Measurements from ENCODE around the gene NIPA2. TPM values are rescaled to one million over a fixed set of nuclear protein-coding genes. Genes with fewer than 3 reads are reported as not detected.
A peak's percentile ranks its signal among the peaks of the same experiment; 100 is the strongest.

NIPA2 gene
- total and polyA plus RNA-seq, 2 of the 13 experiments (the other 11 are each of a cell fraction or from before 2014, with no cell fraction given): 29.0 to 56.2 TPM

- intact Hi-C loops (cut with micrococcal nuclease; ENCODE audit: unreplicated experiment) (no loop called here), in situ Hi-C loops (cut with HindIII; ENCODE audit: extremely low pct_ligation_motif_present, low pct_unique_long_range_greater_than_20kb) (no loop called here)
- H3K27ac ChIP-seq (ENCODE audit: extremely low read length, insufficient read depth, low read length): no peak overlapping the region
- H3K9ac ChIP-seq (ENCODE audit: insufficient read depth, low read depth, low read length): no peak overlapping the region
- no peak for FAIRE-seq
- no peak for TF ChIP-seq NAIF1 (CRISPR knock-in tag; IDR thresholded peaks at IDR 0.05; ENCODE audit: borderline replicate concordance)
- H3K9me3 ChIP-seq (ENCODE audit: low read length): no peaks in the 10 kb centered on the region
- H3K4me1 ChIP-seq (ENCODE audit: insufficient read depth, low read length): peaks cover 47% of the 10 kb centered on the region
- no peaks in the 10 kb centered on the region for H3K27me3 ChIP-seq (ENCODE audit: control insufficient read depth in 1 of 2, insufficient read depth in 2 of 2, low read length in 2 of 2)
- H4K20me1 ChIP-seq (ENCODE audit: insufficient read depth, low read length): no peaks in the 10 kb centered on the region; the same call in 1 of the 2 replicates
- CTCF ChIA-PET (ENCODE audit: low intra/inter-chr PET ratio, low total read pairs): no interaction called here
- no peak for DNase-seq (ENCODE audit: low spot score)
- no peak overlapping the region for H2AFZ ChIP-seq (ENCODE audit: low read length)
- TSS peak; percentile 16 for BruUV-seq (replicated peaks)
- peaks cover 57% of the 10 kb centered on the region for H3K79me2 ChIP-seq (ENCODE audit: insufficient read depth, low read length)
- H3K4me2 ChIP-seq (ENCODE audit: low read depth, low read length): no peak overlapping the region
- no peak overlapping the region for H3K4me3 ChIP-seq (replicated peaks in 1 of 3; ENCODE audit: insufficient read depth in 1 of 3, low read depth in 2 of 3, low read length in 3 of 3)
- peaks cover 6 to 36% of the 10 kb centered on the region in 2 experiments; a peak in 4 of 5 replicates for H3K36me3 ChIP-seq (replicated peaks in 1 of 2; ENCODE audit: control insufficient read depth in 1 of 2, insufficient read depth in 2 of 2, low read length in 2 of 2)
- ATAC-seq: no peak
- POLR2A ChIA-PET: interaction anchor here (0.5 kb wide), 1 partner anchor 13 kb away, joined by 3 read pairs; no protein-coding TSS in a partner anchor
- 98% methylated on average over 6 of the region's 6 CpGs for WGBS (ENCODE audit: low lambda C conversion rate)
Measured at GRCh38 chr15:22846073-22846472, 7.6 kb downstream of the NIPA2 start.

GRCh38 chr15:22850055-22850454 is 11.6 kb downstream of the NIPA2 start:
- ChIA-PET POLR2A (no interaction called here), CTCF (ENCODE audit: low intra/inter-chr PET ratio, low total read pairs) (no interaction called here)
- FAIRE-seq: no peak
- intact Hi-C loops (cut with micrococcal nuclease; ENCODE audit: unreplicated experiment): no loop called here
- in situ Hi-C loops (cut with HindIII; ENCODE audit: extremely low pct_ligation_motif_present, low pct_unique_long_range_greater_than_20kb): no loop called here
- Histone ChIP-seq H3K36me3 (replicated peaks in 1 of 2; ENCODE audit: control insufficient read depth in 1 of 2, insufficient read depth in 2 of 2, low read length in 2 of 2) (peaks cover 7 to 52% of the 10 kb centered on the region in 2 experiments; a peak in 4 of 5 replicates), H3K27ac (ENCODE audit: extremely low read length, insufficient read depth, low read length) (no peak overlapping the region), H3K4me1 (ENCODE audit: insufficient read depth, low read length) (peaks cover 12% of the 10 kb centered on the region), H3K27me3 (ENCODE audit: control insufficient read depth in 1 of 2, insufficient read depth in 2 of 2, low read length in 2 of 2) (no peaks in the 10 kb centered on the region), H3K4me3 (replicated peaks in 1 of 3; ENCODE audit: insufficient read depth in 1 of 3, low read depth in 2 of 3, low read length in 3 of 3) (no peak overlapping the region), H3K9ac (ENCODE audit: insufficient read depth, low read depth, low read length) (no peak overlapping the region), H4K20me1 (ENCODE audit: insufficient read depth, low read length) (no peaks in the 10 kb centered on the region; the same call in 1 of the 2 replicates), H2AFZ (ENCODE audit: low read length) (no peak overlapping the region), H3K9me3 (ENCODE audit: low read length) (no peaks in the 10 kb centered on the region), H3K79me2 (ENCODE audit: insufficient read depth, low read length) (peaks cover 38% of the 10 kb centered on the region), H3K4me2 (ENCODE audit: low read depth, low read length) (no peak overlapping the region)
- WGBS (ENCODE audit: low lambda C conversion rate): 97% methylated on average over 3 of the region's 3 CpGs
- TF ChIP-seq ZNF530 (CRISPR knock-in tag; IDR thresholded peaks at IDR 0.05; ENCODE audit: low read depth) (no peak), GFI1 (CRISPR knock-in tag; IDR thresholded peaks at IDR 0.05; ENCODE audit: borderline replicate concordance) (no peak), ZNF83 (CRISPR knock-in tag; IDR thresholded peaks at IDR 0.05; ENCODE audit: borderline replicate concordance) (no peak), ZSCAN25 (CRISPR knock-in tag; IDR thresholded peaks at IDR 0.05) (no peak), ZNF784 (CRISPR knock-in tag; IDR thresholded peaks at IDR 0.05; ENCODE audit: borderline replicate concordance) (no peak), SP4 (CRISPR knock-in tag; IDR thresholded peaks at IDR 0.05) (no peak), KLF6 (CRISPR knock-in tag; IDR thresholded peaks at IDR 0.05) (no peak), ZNF570 (CRISPR knock-in tag; IDR thresholded peaks at IDR 0.05; ENCODE audit: borderline replicate concordance) (no peak), HOXA3 (CRISPR knock-in tag; IDR thresholded peaks at IDR 0.05) (no peak), ARID2 (CRISPR knock-in tag; IDR thresholded peaks at IDR 0.05; ENCODE audit: borderline replicate concordance) (no peak), ZNF460 (CRISPR knock-in tag; IDR thresholded peaks at IDR 0.05; ENCODE audit: borderline replicate concordance) (no peak), CBFB (CRISPR knock-in tag; IDR thresholded peaks at IDR 0.05) (no peak), FOXO1 (CRISPR knock-in tag; IDR thresholded peaks at IDR 0.05) (no peak), REPIN1 (CRISPR knock-in tag; IDR thresholded peaks at IDR 0.05; ENCODE audit: borderline replicate concordance, low read depth) (no peak), ZNF703 (CRISPR knock-in tag; IDR thresholded peaks at IDR 0.05; ENCODE audit: borderline replicate concordance) (no peak), ZFP36L1 (CRISPR knock-in tag; IDR thresholded peaks at IDR 0.05) (no peak), ZNF598 (CRISPR knock-in tag; IDR thresholded peaks at IDR 0.05; ENCODE audit: borderline replicate concordance) (no peak)
- TF ChIP-seq, protein P1, sequence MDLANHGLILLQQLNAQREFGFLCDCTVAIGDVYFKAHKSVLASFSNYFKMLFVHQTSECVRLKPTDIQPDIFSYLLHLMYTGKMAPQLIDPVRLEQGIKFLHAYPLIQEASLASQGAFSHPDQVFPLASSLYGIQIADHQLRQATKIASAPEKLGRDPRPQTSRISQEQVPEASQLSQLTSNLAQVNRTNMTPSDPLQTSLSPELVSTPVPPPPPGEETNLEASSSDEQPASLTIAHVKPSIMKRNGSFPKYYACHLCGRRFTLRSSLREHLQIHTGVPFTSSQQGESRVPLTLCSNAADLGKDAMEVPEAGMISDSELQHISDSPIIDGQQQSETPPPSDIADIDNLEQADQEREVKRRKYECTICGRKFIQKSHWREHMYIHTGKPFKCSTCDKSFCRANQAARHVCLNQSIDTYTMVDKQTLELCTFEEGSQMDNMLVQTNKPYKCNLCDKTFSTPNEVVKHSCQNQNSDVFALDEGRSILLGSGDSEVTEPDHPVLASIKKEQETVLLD (CRISPR knock-in tag; IDR thresholded peaks at IDR 0.05; ENCODE audit: low read depth): no peak
- DNase-seq (ENCODE audit: low spot score): no peak
- BruUV-seq (replicated peaks): no TSS peak
- ATAC-seq: no peak
